D721Med (cell line): ENCODE results near the gene OR6B3.
"Not testable (repeated sequence)": the region's sequence is repeated elsewhere in the genome, so short reads cannot be mapped to it uniquely, and the experiment has no call there.

ENCODE experiments used
- DNase-seq: peaks from one replicate; pipeline ENCODE4 v3.0.0; 2011; ENCODE audit warnings: low spot score; ENCODE audit not compliant: insufficient read length
- FAIRE-seq: peaks from 2 replicates; lab custom pipeline; 2011; peaks lifted over from hg19 to GRCh38; lab: Jason Lieb, UNC
- TF ChIP-seq, protein P1 (sequence below): IDR thresholded peaks from 2 replicates; pipeline ENCODE4 v1.5.1; 2012; ENCODE audit warnings: mild to moderate bottlenecking, control low read depth; ENCODE audit not compliant: insufficient read depth; ENCODE audit errors: missing control alignments

OR6B3 gene

DNA sequence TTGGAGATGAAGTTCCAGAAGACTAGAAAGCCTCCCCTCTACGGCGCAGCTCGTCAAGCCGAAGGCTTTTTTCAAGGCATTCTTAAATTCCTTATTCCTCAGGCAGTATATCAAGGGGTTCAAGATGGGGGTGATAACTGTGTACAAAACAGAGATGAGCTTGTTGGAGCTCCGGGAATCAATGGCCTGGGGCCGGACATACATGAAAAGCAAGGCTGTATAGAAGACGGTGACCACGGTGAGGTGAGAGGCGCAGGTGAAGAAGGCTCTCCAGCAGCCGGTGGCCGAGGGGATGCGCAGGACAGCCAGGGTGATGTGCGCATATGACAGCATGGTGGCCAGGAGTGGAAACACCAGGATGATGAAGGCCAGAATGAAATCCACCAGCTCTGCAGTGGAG is 8.2 kb downstream of the OR6B3 start:
- no peak for FAIRE-seq
- DNase-seq, result no peak
- TF ChIP-seq, protein P1, sequence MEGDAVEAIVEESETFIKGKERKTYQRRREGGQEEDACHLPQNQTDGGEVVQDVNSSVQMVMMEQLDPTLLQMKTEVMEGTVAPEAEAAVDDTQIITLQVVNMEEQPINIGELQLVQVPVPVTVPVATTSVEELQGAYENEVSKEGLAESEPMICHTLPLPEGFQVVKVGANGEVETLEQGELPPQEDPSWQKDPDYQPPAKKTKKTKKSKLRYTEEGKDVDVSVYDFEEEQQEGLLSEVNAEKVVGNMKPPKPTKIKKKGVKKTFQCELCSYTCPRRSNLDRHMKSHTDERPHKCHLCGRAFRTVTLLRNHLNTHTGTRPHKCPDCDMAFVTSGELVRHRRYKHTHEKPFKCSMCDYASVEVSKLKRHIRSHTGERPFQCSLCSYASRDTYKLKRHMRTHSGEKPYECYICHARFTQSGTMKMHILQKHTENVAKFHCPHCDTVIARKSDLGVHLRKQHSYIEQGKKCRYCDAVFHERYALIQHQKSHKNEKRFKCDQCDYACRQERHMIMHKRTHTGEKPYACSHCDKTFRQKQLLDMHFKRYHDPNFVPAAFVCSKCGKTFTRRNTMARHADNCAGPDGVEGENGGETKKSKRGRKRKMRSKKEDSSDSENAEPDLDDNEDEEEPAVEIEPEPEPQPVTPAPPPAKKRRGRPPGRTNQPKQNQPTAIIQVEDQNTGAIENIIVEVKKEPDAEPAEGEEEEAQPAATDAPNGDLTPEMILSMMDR, result no peak

DNA sequence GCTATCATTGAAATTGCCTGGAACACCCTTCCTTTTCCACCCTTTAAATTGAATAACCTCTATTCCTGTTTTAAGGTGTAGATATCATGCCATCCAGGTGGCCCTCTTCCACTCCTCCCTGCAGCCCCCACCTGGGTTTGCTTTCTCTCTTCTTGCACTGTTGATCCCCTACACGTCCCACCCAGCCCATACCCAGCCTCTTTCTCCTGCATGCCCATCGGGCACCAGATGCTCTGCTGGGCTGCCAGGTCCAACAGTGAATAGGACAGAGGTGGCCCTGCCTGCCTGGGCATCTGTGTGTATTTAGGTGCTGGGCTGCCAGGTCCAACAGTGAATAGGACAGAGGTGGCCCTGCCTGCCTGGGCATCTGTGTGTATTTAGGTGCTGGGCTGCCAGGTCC is 9.2 kb downstream of the OR6B3 start:
- not testable (repeated sequence) for FAIRE-seq, DNase-seq

DNA sequence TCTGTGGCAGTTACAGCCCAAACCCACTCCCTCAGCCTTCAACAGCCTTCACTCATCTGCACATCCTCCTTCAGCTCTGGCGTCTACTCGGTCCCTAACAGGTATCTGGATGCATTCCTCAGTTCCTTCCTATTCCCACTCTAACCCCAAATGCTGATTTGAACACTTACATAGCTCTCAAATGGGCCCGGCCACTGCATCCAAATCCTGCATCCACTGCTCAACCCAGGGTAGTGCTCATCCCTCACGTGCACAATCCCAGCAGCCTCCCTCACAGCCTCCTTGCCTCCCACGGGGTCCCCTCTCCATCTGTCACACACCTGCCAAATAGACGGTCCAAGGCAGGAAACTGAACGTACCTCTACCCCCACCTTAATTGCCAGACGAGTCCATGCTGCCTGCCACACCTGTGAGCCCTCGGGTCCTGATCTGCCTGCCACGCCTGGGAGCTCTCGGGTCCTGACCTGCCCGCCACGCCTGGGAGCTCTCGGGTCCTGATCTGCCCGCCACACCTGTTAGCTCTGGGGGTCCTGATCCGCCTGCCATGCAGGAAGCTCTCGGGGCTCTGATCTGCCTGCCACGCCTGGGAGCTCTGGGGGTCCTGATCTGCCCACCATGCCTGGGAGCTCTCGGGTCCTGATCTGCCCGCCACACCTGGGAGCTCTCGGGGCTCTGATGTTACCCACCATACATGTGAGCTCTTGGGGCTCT is 9.9 kb downstream of the OR6B3 start:
- DNase-seq, result no peak
- TF ChIP-seq, protein P1, result no peak
- FAIRE-seq, result no peak

DNA sequence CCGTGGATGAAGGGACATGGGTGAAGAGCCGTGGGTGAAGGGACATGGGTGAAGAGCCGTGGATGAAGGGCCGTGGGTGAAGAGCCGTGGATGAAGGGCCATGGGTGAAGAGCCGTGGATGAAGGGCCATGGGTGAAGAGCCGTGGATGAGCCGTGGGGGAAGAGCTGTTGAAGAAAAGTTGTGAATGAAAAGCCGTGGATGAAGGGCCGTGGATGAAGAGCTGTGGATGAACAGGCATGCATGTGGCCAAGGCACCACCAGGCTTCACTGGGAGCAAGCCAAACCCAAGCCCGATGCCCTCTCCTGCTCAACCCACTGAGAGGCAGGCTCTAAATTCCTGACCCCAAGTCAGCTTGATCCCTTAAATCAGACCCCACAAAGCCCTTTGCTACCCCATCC is 10.6 kb downstream of the OR6B3 start:
- FAIRE-seq, result no peak
- no peak for DNase-seq
- TF ChIP-seq, protein P1, result no peak

DNA sequence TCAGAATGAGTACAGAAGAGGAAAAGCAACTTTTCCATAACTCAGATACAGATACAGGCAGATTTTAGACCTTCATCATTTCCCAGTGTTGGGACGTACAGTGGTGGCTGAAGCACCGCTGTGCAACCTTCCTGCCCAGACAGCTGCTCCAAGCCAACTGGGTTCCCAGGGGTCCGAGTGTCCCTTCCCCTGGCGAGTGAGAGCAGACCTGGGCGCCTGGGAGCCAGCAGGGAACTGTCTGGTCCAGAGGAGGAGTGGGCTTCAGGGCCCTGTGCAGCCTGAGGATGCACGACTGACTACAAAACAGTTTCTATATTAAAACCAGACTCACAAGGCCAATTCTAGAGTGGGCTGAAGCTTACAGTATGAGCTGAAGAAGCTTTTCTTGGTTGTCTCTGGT is 12.0 kb downstream of the OR6B3 start:
- DNase-seq (no peak), FAIRE-seq (no peak)
- TF ChIP-seq, protein P1, result no peak

DNA sequence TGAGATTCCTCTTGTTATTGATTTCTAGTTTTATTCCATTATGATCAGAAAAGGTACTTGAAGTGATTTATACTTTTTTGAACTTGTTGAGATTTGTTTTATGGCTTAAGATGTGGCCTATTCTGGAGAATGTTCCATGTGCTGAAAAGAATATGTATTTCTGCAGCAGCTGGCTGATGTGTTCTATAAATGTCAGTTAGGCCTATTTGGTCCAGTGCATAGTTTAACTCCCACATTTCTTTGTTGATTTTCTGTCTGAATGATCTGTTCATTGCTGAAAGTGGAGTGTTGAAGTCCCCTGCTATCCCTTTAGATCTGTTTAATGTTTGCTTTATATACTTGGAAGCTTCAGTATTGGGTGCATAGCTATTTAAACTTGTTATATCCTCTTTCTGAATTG is 16.0 kb downstream of the OR6B3 start:
- no peak for DNase-seq
- no peak for FAIRE-seq
- TF ChIP-seq, protein P1, result no peak

DNA sequence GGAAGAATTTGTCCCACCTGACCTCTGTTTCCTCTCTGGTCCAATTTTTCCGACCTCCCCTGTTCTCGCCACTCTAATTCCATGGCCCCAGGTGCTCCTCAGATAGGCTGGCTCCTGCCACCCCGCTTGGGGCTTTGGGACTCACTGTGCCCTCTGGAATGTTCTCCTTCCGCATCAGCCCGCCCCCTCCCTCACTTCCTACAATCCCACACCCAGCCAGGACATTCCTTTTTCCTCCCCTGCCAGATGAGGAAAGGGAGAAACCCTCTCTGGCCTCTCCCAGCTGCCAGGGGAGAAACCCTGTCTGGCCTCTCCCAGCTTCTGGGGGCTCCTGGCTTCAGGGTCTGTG is 20.0 kb downstream of the OR6B3 start:
- FAIRE-seq, result no peak
- no peak for DNase-seq
- TF ChIP-seq, protein P1, result no peak
